Measurements from ENCODE around the gene CCDC63. TPM values are rescaled to one million over a fixed set of nuclear protein-coding genes. Genes with fewer than 3 reads are reported as not detected.

CCDC63 gene
- total RNA-seq, 2 donors from 2014 or later = 0.95 to 3.1 TPM

DNA sequence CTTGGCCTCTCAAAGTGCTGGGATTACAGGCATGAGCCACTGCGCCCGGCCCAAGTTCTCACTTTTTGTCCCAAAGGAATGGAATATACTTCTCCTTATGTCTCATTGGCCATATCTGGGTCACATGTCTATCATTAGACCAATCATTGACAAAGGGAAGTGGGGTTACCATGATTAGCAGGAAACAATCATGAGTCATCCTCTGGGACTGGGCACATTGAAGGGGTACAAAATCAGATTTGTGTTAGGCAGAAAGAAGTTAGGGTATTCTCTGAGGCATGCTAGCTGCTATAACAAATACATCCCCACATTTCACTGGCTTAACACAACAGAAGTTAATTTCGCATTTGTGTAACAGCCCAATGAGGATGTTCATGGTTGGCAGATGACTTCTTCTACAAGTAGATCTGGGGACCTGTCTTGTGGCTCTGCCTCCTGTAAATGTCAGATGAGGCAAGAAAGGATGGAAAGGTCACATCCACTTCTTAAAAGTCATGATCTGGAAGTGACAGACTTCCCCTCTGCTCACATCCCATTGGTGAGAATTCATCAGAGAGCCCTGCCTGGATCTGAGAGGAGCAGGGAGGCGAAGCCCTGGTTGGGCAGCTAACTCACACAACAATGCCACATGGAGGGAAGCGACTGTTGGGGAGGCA, 3.1 kb downstream of the CCDC63 start:
- no peaks in the 10 kb centered on the region for H3K4me1 Mint-ChIP-seq
- WGBS, 2 experiments (ENCODE audit: insufficient coverage in 1 of 2, insufficient read length in 1 of 2) = 90 to 93% methylated on average over 4 to 5 of the region's 5 CpGs
- Histone ChIP-seq H3K27ac (ENCODE audit: low read depth, low read length) (no peak overlapping the region), H3K9me3 (ENCODE audit: control insufficient read depth, low read length) (no peaks in the 10 kb centered on the region), H3K9ac (ENCODE audit: extremely low read depth, low read length, poor library complexity, severe bottlenecking) (no peak overlapping the region), H3K4me1 (ENCODE audit: control insufficient read depth, insufficient read depth, low read length) (no peaks in the 10 kb centered on the region), H3K27me3 (ENCODE audit: control insufficient read depth, insufficient read depth, low read length, poor library complexity, severe bottlenecking) (no peaks in the 10 kb centered on the region), H3K36me3 (ENCODE audit: control insufficient read depth, insufficient read depth, low read length) (no peaks in the 10 kb centered on the region), H3K4me3 (ENCODE audit: low read length) (no peak overlapping the region)
- no peaks in the 10 kb centered on the region for H3K9me3 Mint-ChIP-seq
- H3K27me3 Mint-ChIP-seq (ENCODE audit: insufficient read depth) = peaks cover 3% of the 10 kb centered on the region
- H3K36me3 Mint-ChIP-seq (ENCODE audit: low read depth) = no peaks in the 10 kb centered on the region
- no peak overlapping the region for H3K27ac Mint-ChIP-seq
- TF ChIP-seq, protein P1, sequence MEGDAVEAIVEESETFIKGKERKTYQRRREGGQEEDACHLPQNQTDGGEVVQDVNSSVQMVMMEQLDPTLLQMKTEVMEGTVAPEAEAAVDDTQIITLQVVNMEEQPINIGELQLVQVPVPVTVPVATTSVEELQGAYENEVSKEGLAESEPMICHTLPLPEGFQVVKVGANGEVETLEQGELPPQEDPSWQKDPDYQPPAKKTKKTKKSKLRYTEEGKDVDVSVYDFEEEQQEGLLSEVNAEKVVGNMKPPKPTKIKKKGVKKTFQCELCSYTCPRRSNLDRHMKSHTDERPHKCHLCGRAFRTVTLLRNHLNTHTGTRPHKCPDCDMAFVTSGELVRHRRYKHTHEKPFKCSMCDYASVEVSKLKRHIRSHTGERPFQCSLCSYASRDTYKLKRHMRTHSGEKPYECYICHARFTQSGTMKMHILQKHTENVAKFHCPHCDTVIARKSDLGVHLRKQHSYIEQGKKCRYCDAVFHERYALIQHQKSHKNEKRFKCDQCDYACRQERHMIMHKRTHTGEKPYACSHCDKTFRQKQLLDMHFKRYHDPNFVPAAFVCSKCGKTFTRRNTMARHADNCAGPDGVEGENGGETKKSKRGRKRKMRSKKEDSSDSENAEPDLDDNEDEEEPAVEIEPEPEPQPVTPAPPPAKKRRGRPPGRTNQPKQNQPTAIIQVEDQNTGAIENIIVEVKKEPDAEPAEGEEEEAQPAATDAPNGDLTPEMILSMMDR (conservative IDR thresholded peaks at IDR 0.05) = no peak
- no peak overlapping the region for H3K4me3 Mint-ChIP-seq
- no peak for DNase-seq

DNA sequence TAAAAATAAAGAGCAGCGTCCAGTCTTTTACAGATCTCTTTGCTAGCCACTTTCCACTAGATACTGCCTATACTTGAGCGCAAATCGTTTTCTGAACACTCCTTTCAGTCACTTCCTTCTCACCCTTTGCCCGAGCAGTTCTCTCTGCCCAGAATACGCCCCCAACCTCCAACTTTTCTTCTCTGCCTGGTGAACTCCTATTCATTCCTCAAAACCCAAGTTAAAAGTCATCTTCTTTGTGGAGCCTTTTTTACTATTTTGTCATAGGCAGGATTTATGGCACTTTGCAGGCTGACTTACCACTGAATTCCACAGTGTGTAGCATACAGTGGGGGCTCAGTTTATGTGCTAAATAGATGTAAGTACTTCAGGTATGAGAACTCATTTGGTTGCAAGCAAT, 4.0 kb downstream of the CCDC63 start:
- Mint-ChIP-seq H3K27ac (no peak overlapping the region), H3K27me3 (ENCODE audit: insufficient read depth) (peaks cover 2% of the 10 kb centered on the region), H3K4me3 (no peak overlapping the region), H3K4me1 (no peaks in the 10 kb centered on the region), H3K9me3 (no peaks in the 10 kb centered on the region), H3K36me3 (ENCODE audit: low read depth) (no peaks in the 10 kb centered on the region)
- TF ChIP-seq, protein P1 (conservative IDR thresholded peaks at IDR 0.05) = no peak
- Histone ChIP-seq H3K36me3 (ENCODE audit: control insufficient read depth, insufficient read depth, low read length) (no peaks in the 10 kb centered on the region), H3K4me1 (ENCODE audit: control insufficient read depth, insufficient read depth, low read length) (no peaks in the 10 kb centered on the region), H3K9ac (ENCODE audit: extremely low read depth, low read length, poor library complexity, severe bottlenecking) (no peak overlapping the region), H3K4me3 (ENCODE audit: low read length) (no peak overlapping the region), H3K27ac (ENCODE audit: low read depth, low read length) (no peak overlapping the region), H3K9me3 (ENCODE audit: control insufficient read depth, low read length) (no peaks in the 10 kb centered on the region), H3K27me3 (ENCODE audit: control insufficient read depth, insufficient read depth, low read length, poor library complexity, severe bottlenecking) (no peaks in the 10 kb centered on the region)
- no peak for DNase-seq
- WGBS, 2 experiments (ENCODE audit: insufficient coverage in 1 of 2, insufficient read length in 1 of 2) = 84 to 90% methylated on average over 5 of the region's 5 CpGs

GRCh38 chr12:110853836-110854235, 7.0 kb downstream of the CCDC63 start:
- Histone ChIP-seq H3K9me3 (ENCODE audit: control insufficient read depth, low read length) (no peaks in the 10 kb centered on the region), H3K9ac (ENCODE audit: extremely low read depth, low read length, poor library complexity, severe bottlenecking) (no peak overlapping the region), H3K4me3 (ENCODE audit: low read length) (no peak overlapping the region), H3K27me3 (ENCODE audit: control insufficient read depth, insufficient read depth, low read length, poor library complexity, severe bottlenecking) (no peaks in the 10 kb centered on the region), H3K4me1 (ENCODE audit: control insufficient read depth, insufficient read depth, low read length) (peaks cover 3% of the 10 kb centered on the region), H3K36me3 (ENCODE audit: control insufficient read depth, insufficient read depth, low read length) (no peaks in the 10 kb centered on the region), H3K27ac (ENCODE audit: low read depth, low read length) (no peak overlapping the region)
- Mint-ChIP-seq H3K27ac (no peak overlapping the region), H3K27me3 (ENCODE audit: insufficient read depth) (peaks cover 2% of the 10 kb centered on the region), H3K4me1 (peaks cover 6% of the 10 kb centered on the region), H3K4me3 (no peak overlapping the region), H3K36me3 (ENCODE audit: low read depth) (no peaks in the 10 kb centered on the region), H3K9me3 (no peaks in the 10 kb centered on the region)
- DNase-seq = peak; percentile 76
- 100% methylated on average over 4 of the region's 4 CpGs; no CpG with 5 or more reads in 1 of the 2 experiments for WGBS, 2 experiments (ENCODE audit: insufficient coverage in 1 of 2, insufficient read length in 1 of 2)
- TF ChIP-seq, protein P1 (conservative IDR thresholded peaks at IDR 0.05) = no peak
